Small intestine (tissue), 7 donors: ENCODE data around the gene CHMP1B. TPM values are rescaled to one million over a fixed set of nuclear protein-coding genes. Genes with fewer than 3 reads are reported as not detected.

ENCODE experiments used
- DNase-seq, 2 donors: peaks; one replicate each; pipeline versions ENCODE4 v3.0.0 to v3.0.0-alpha.2; 2013
- FAIRE-seq: peaks from 2 replicates; lab custom pipeline; 2012; peaks lifted over from hg19 to GRCh38; lab: Jason Lieb, UNC
- H3K27ac ChIP-seq, 3 donors: one replicate each; pipeline ENCODE4 v1.5.1; 2013; ENCODE audit warnings: low read length in 2 of 3, mild to moderate bottlenecking in 2 of 3, control low read depth in 1 of 3, inconsistent platforms in 1 of 3, low read depth in 1 of 3, moderate library complexity in 1 of 3
- H3K27me3 ChIP-seq, 3 donors: one replicate each; pipeline ENCODE4 v1.6.1; 2013; ENCODE audit warnings: low read length in 3 of 3, inconsistent platforms in 1 of 3; ENCODE audit not compliant: control insufficient read depth in 3 of 3, insufficient read depth in 3 of 3
- H3K36me3 ChIP-seq, 3 donors: one replicate each; pipeline ENCODE4 v1.6.1; 2013; ENCODE audit warnings: low read length in 3 of 3, inconsistent platforms in 1 of 3, low read depth in 1 of 3, mild to moderate bottlenecking in 1 of 3, moderate library complexity in 1 of 3; ENCODE audit not compliant: control insufficient read depth in 3 of 3, insufficient read depth in 2 of 3
- H3K4me1 ChIP-seq, 3 donors: one replicate each; pipeline ENCODE4 v1.6.1; 2013; ENCODE audit warnings: low read length in 2 of 3, inconsistent platforms in 1 of 3, low read depth in 1 of 3, mild to moderate bottlenecking in 1 of 3, moderate library complexity in 1 of 3; ENCODE audit not compliant: control insufficient read depth in 3 of 3, insufficient read depth in 2 of 3
- H3K4me3 ChIP-seq, 3 donors: one replicate each; pipeline ENCODE4 v1.5.1; 2013; ENCODE audit warnings: low read length in 3 of 3, control low read depth in 1 of 3, inconsistent platforms in 1 of 3, low read depth in 1 of 3, mild to moderate bottlenecking in 1 of 3, moderate library complexity in 1 of 3
- H3K9me3 ChIP-seq, 2 donors: one replicate each; pipeline ENCODE4 v1.6.1; 2013; ENCODE audit warnings: low read depth in 1 of 2, low read length in 1 of 2; ENCODE audit not compliant: control insufficient read depth in 2 of 2, insufficient read depth in 1 of 2
- WGBS, 3 donors: extraction: QIAGEN DNeasy Blood & Tissue Kit; methylation state at CpG; one replicate each; pipeline ENCODE4 v1.1.7; 2013; 5-methylcytosine and 5-hydroxymethylcytosine counted together
- polyA plus RNA-seq, 4 donors: library from polyadenylated mRNA; stranded (reverse) in 3 of 4; unstranded in 1 of 4; fragments of 200-250 nt in 3 of 4; fragments of 120-200 nt in 1 of 4; gene quantifications; one replicate each; pipeline versions ENCODE4 v1.2.1 to v1.2.3, GENCODE V29; 2013
- donor health status: healthy with polysubstance abuse.
- donor health status: control.
- donor health status: control.
- donor health status: Bipolar disorder and iron deficiency.
- donor health status: healthy.

Gene CHMP1B
- polyA plus RNA-seq, 4 donors = 38.1 to 71.3 (median 60.8) TPM

- no peak for FAIRE-seq
- WGBS, 3 donors = 74 to 85% (median 81%) methylated on average over 7 of the region's 7 CpGs
- no peak overlapping the region for H3K27ac ChIP-seq
- H3K9me3 ChIP-seq = no peaks in the 10 kb centered on the region
- H3K27me3 ChIP-seq = no peaks in the 10 kb centered on the region
- peaks cover 0 to 10% (median 7%) of the 10 kb centered on the region in 3 donors for H3K4me1 ChIP-seq
- no peak overlapping the region for H3K4me3 ChIP-seq
- no peak for DNase-seq
- H3K36me3 ChIP-seq = peaks cover 2 to 26% (median 3%) of the 10 kb centered on the region in 3 donors
Measured at GRCh38 chr18:11902522-11903292, 51.5 kb downstream of the CHMP1B start.

Other genes with a start within 250 kb of the CHMP1B start
- not detected for gene SLC35G4, start 241.8 kb upstream of the CHMP1B start, polyA plus RNA-seq
- gene GNAL, start 162.1 kb upstream of the CHMP1B start, polyA plus RNA-seq = 1 to 10 TPM in 2 of 4 donors, under 1 TPM in 2; 0.45 to 6.4 (median 1.4) TPM
- gene MPPE1, start 56.9 kb downstream of the CHMP1B start, polyA plus RNA-seq = 10 to 100 TPM; 23.9 to 36.6 (median 26.3) TPM
- 10 to 100 TPM; 22.6 to 58.3 (median 36.8) TPM for gene IMPA2, start 130.1 kb downstream of the CHMP1B start, polyA plus RNA-seq
- under 1 TPM in 1 of 4 donors, not detected in 3; 0.27 TPM for gene ANKRD62, start 242.4 kb downstream of the CHMP1B start, polyA plus RNA-seq